ENCODE measurements around the gene PMFBP1. TPM values are rescaled to one million over a fixed set of nuclear protein-coding genes. Genes with fewer than 3 reads are reported as not detected.
A peak's percentile ranks its signal among the peaks of the same experiment; 100 is the strongest.

Gene PMFBP1
- total RNA-seq, 4 donors from 2014 or later = 1.2 to 1.4 TPM; not detected in 2

DNA sequence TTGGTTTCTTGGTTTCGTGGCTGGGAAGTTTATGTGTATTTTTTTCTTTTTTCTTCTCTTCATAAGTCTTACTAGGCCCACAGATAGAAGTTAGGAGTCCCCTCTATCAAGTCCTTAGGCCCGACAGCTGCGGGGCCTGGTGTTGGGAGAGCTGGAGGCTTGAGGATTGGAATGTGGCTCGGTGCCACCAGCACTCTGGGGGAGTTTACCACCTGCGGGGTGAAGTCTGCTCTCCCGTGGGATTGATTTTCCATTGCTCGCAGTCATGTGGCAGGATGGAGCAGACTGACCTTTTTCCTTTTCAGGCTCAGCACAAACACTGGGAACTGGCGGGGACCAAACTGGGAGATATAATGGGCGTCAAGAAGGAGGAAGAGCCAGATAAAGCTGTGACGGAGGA, 70.8 kb downstream of the PMFBP1 start:
- H3K4me1 ChIP-seq = no peaks in the 10 kb centered on the region
- DNase-seq = no peak
- H3K36me3 ChIP-seq = no peaks in the 10 kb centered on the region
- H3K27me3 ChIP-seq = no peaks in the 10 kb centered on the region
- no peak overlapping the region for H3K4me3 ChIP-seq
- no peak for TF ChIP-seq POLR2A (IDR thresholded peaks at IDR 0.05)
- TF ChIP-seq, protein P1, sequence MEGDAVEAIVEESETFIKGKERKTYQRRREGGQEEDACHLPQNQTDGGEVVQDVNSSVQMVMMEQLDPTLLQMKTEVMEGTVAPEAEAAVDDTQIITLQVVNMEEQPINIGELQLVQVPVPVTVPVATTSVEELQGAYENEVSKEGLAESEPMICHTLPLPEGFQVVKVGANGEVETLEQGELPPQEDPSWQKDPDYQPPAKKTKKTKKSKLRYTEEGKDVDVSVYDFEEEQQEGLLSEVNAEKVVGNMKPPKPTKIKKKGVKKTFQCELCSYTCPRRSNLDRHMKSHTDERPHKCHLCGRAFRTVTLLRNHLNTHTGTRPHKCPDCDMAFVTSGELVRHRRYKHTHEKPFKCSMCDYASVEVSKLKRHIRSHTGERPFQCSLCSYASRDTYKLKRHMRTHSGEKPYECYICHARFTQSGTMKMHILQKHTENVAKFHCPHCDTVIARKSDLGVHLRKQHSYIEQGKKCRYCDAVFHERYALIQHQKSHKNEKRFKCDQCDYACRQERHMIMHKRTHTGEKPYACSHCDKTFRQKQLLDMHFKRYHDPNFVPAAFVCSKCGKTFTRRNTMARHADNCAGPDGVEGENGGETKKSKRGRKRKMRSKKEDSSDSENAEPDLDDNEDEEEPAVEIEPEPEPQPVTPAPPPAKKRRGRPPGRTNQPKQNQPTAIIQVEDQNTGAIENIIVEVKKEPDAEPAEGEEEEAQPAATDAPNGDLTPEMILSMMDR (IDR thresholded peaks at IDR 0.05) = no peak
- no peaks in the 10 kb centered on the region for H3K9me3 ChIP-seq
- no peak overlapping the region for H3K27ac ChIP-seq
- intact Hi-C loops (cut with DNase I; ENCODE audit: low total_unique reads) = no loop called here

DNA sequence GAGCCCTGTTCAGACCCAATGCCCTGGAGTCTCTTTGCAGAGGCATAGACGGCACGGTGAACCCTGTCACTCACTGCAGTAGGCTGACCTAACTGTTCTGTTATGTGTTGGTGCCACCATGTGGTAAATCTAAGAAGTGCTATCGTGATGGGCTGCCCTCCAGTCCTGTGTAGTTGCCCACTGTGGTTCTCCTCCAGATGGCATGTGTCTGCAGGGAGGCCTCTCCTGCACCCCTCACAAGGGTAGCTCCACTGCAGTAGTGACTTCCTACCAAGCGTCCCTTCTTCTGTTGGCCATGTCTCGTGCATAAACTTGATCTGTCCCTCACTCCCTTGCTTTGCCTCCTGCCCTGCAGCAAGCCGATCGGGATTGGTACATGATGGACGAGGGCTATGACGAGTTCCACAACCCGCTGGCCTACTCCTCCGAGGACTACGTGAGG, 72.6 kb downstream of the PMFBP1 start:
- DNase-seq = no peak
- Histone ChIP-seq H3K27me3 (no peaks in the 10 kb centered on the region), H3K4me3 (no peak overlapping the region), H3K36me3 (no peaks in the 10 kb centered on the region), H3K9me3 (no peaks in the 10 kb centered on the region), H3K27ac (no peak overlapping the region), H3K4me1 (no peaks in the 10 kb centered on the region)
- intact Hi-C loops (cut with DNase I; ENCODE audit: low total_unique reads) = no loop called here
- no peak for TF ChIP-seq POLR2A (IDR thresholded peaks at IDR 0.05)
- TF ChIP-seq, protein P1 (IDR thresholded peaks at IDR 0.05) = peak in 3 of 4 experiments; percentile 12 to 42 (median 20)

DNA sequence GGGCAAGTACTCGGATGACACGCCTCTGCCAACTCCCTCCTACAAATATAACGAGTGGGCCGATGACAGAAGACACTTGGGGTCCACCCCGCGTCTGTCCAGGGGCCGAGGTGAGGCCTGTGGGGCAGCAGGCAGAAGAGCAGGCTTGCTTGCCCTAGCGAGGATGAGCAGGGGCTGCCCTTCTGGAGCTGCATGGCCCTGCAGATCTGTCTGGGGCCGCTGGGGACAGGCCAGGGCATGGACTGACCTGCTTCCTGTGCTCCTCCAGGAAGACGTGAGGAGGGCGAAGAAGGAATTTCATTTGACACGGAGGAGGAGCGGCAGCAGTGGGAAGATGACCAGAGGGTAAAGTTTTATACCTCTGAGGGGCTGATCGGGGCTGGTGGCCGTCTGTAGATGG, 73.0 kb downstream of the PMFBP1 start:
- H3K27me3 ChIP-seq = no peaks in the 10 kb centered on the region
- H3K27ac ChIP-seq = no peak overlapping the region
- no peaks in the 10 kb centered on the region for H3K4me1 ChIP-seq
- intact Hi-C loops (cut with DNase I; ENCODE audit: low total_unique reads) = no loop called here
- no peak overlapping the region for H3K4me3 ChIP-seq
- no peaks in the 10 kb centered on the region for H3K36me3 ChIP-seq
- no peak for DNase-seq
- no peaks in the 10 kb centered on the region for H3K9me3 ChIP-seq
- TF ChIP-seq, protein P1 (IDR thresholded peaks at IDR 0.05) = no peak
- no peak for TF ChIP-seq POLR2A (IDR thresholded peaks at IDR 0.05)

DNA sequence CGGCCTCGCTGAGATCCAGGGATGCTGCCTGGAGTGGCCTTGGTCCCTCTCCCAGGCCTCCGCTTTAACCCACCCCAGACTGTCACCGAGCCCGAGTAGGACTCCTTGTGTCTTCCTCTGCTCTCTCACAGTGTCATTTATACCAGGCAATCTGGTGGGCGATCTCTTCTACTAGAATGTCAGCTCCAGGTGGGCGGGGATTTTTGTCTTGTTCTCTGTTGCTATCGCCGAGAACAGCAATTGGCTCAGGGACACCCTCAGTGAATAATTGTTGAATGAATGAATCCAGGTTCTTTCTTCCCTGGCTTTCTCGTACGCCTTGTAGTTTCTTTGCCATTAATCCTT, 77.7 kb downstream of the PMFBP1 start:
- no peaks in the 10 kb centered on the region for H3K9me3 ChIP-seq
- H3K4me3 ChIP-seq = peak overlapping the region; percentile 81 to 98
- H3K4me1 ChIP-seq = no peaks in the 10 kb centered on the region
- DNase-seq = no peak
- H3K36me3 ChIP-seq = no peaks in the 10 kb centered on the region
- H3K27me3 ChIP-seq = no peaks in the 10 kb centered on the region
- intact Hi-C loops (cut with DNase I; ENCODE audit: low total_unique reads) = no loop called here
- peak overlapping the region; percentile 90 to 91 for H3K27ac ChIP-seq
- no peak for TF ChIP-seq POLR2A (IDR thresholded peaks at IDR 0.05)
- TF ChIP-seq, protein P1 (IDR thresholded peaks at IDR 0.05) = no peak

DNA sequence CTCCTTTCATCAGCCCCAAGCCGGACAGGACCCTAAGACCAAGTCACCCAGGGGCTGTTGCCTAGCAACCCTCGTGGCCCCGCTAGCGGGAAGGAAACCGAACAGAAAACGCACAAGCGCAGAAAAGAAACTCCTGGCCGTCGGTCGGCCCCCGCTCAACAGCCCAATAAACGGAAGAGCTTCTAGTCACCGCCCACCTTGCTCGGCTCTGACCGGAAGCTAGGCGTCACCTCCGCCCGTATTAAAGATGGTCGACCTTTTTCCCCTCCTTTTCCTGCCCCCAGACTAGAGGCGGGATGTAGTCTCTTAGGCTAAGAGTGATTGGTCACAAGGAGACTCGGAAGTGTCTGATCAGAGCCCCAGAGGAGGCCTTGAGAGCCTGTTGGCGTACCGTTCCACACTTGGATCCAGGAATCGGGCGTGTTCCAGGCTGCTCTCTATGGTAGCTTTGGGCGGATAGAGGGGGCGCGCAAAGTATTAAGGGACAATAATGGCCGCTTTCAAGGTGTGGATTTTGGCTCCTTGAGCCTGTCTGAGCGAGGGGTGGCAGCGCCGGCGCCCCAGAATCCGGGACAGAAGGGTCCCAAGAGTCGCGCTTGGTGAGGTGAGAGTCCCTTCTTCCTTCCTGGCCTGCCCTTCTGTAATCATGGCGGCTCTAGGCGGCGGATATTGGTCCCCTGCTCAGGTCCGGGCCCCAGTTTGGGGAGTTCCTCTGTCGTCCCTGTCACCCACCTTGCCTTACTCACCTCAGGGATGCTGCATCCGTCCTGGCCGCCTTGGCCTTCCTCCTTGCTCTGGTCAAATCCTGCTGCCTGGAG, 78.3 kb downstream of the PMFBP1 start, which contains the start of the genes DHX38 and TXNL4B:
TSS of gene DHX38 (plus strand) at position 400 of the 818 bp plus-strand sequence. CDS start 2,311 bp downstream, outside the sequence.
TSS of gene TXNL4B (minus strand) at position 173 of the 818 bp plus-strand sequence. CDS start 2,871 bp downstream, outside the sequence.
- no peaks in the 10 kb centered on the region for H3K27me3 ChIP-seq
- intact Hi-C loops (cut with DNase I; ENCODE audit: low total_unique reads) = no loop called here
- peak; percentile 71 to 77 for TF ChIP-seq POLR2A (IDR thresholded peaks at IDR 0.05)
- TF ChIP-seq, protein P1 (IDR thresholded peaks at IDR 0.05) = peak in 2 of 4 experiments; percentile 4 to 20
- H3K36me3 ChIP-seq = no peaks in the 10 kb centered on the region
- peak within 1 kb of the TSS; percentile 90 to 91 for H3K27ac ChIP-seq
- DNase-seq = peak; percentile 91 to 96
- peak within 1 kb of the TSS; percentile 81 to 98 for H3K4me3 ChIP-seq
- no peaks in the 10 kb centered on the region for H3K4me1 ChIP-seq
- no peaks in the 10 kb centered on the region for H3K9me3 ChIP-seq

Measured in uterus (tissue), 4 donors.